H1 (cell line): ENCODE data around the gene POLR2C. TPM values are rescaled to one million over a fixed set of nuclear protein-coding genes. Genes with fewer than 3 reads are reported as not detected.

Experiments
- BCL11A ChIP-seq, 2 experiments: IDR thresholded peaks; one replicate each; pipeline ENCODE4 v1.6.1; 2011; ENCODE audit warnings: low read depth in 2 of 2, low read length in 2 of 2, mild to moderate bottlenecking in 2 of 2
- CHD1 ChIP-seq: IDR thresholded peaks from 2 replicates; pipeline ENCODE4 v1.6.1; 2012; ENCODE audit warnings: low read depth, low read length, improper control_type of control experiment
- CHD2 ChIP-seq: IDR thresholded peaks from 2 replicates; pipeline ENCODE4 v1.6.1; 2012; ENCODE audit warnings: low read length, improper control_type of control experiment
- CTBP2 ChIP-seq: IDR thresholded peaks from 2 replicates; pipeline ENCODE4 v1.7.0; 2011; ENCODE audit warnings: borderline replicate concordance, mild to moderate bottlenecking, moderate library complexity, mixed read lengths, low read length; ENCODE audit not compliant: insufficient read depth, insufficient read length
- EZH2 ChIP-seq: fragments of 200-600 bp; sonication (generic); IDR thresholded peaks from 2 replicates; pipeline ENCODE4 v1.7.1; 2012; ENCODE audit warnings: low read depth, mild to moderate bottlenecking, moderate library complexity, low read length, inconsistent platforms; ENCODE audit not compliant: severe bottlenecking
- GABPA ChIP-seq: IDR thresholded peaks from 2 replicates; pipeline ENCODE4 v1.6.1; 2011; ENCODE audit warnings: mild to moderate bottlenecking, low read length, moderate library complexity, borderline replicate concordance; ENCODE audit not compliant: insufficient read depth
- NANOG ChIP-seq: IDR thresholded peaks from 2 replicates; pipeline ENCODE4 v1.6.1; 2011; ENCODE audit warnings: low read length, low read depth, mild to moderate bottlenecking, inconsistent platforms; ENCODE audit not compliant: insufficient read depth, poor library complexity, severe bottlenecking
- SAP30 ChIP-seq: fragments of 300-600 bp; sonication (generic); IDR thresholded peaks from 2 replicates; pipeline ENCODE4 v1.7.1; 2012; ENCODE audit warnings: low read length, moderate library complexity, mild to moderate bottlenecking, inconsistent platforms; ENCODE audit not compliant: insufficient read depth, insufficient replicate concordance
- polyA plus RNA-seq, 7 experiments: library from polyadenylated mRNA; depleted of rRNA in 3 of 7; stranded (reverse) in 5 of 7; unstranded in 2 of 7; fragments of >200 nt in 5 of 7; fragments of 200-250 nt in 2 of 7; gene quantifications; 1 replicate in 5 of 7; 2 replicates in 1 of 7; 4 replicates in 1 of 7; pipeline versions ENCODE4 v1.2.1 to v1.2.3, GENCODE V29; 2011 to 2013; ENCODE audit warnings: missing spikeins in 2 of 7, mixed read lengths in 2 of 7
- total RNA-seq: library from RNA; stranded (reverse); fragmentation: NEBNext Ultra II Directional; extraction: Animal tissue kit (Norgen Biotek cat#: 25700); gene quantifications from 2 replicates; pipeline ENCODE4 v1.2.1, GENCODE V29; 2021
- TF ChIP-seq, protein P1 (sequence below): fragments of 300-600 bp; sonication (generic); IDR thresholded peaks from 2 replicates; pipeline ENCODE4 v1.7.1; 2012; ENCODE audit warnings: low read length, moderate library complexity, mild to moderate bottlenecking, inconsistent platforms; ENCODE audit not compliant: insufficient replicate concordance

Gene POLR2C
- total and polyA plus RNA-seq, 2 of the 8 experiments (the other 6 are each of a cell fraction or from before 2014, with no cell fraction given) = 72.5 to 132 TPM

DNA sequence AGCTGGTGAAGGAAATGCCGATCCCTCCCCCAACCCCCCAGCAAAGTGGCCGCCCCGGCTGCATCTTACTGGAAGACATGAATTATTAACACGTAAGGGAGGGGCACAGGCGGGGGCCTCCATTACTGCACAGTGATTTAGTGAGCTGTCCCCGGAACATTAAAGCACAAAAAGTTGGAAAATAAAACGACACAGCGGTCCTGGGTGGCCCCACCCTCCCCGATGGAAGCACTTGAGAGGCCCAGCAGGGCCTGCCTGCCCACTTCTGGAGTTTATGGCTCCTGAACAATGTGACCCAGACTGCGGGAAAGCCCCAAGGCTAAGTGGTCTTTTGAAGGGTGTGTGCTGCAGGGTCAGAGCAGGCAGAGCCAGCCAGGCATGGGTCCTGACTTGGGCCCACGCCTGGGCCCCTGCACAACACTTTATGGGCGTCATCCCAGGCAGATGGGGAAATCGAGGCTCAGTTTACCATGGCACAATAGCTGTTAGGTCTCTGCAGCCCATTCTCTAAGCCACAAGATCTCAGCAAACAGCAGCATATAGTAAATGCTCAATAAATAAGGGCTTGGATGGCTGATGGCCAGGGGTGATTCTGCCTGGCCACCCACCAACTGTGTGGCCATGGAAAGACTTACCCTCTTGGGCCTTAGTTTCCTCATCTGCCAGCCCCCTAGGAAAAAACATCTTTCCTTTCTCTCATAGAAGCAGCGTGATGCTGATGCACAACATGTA lies 51.1 kb downstream of the POLR2C start (continued):
- TF ChIP-seq, protein P1, sequence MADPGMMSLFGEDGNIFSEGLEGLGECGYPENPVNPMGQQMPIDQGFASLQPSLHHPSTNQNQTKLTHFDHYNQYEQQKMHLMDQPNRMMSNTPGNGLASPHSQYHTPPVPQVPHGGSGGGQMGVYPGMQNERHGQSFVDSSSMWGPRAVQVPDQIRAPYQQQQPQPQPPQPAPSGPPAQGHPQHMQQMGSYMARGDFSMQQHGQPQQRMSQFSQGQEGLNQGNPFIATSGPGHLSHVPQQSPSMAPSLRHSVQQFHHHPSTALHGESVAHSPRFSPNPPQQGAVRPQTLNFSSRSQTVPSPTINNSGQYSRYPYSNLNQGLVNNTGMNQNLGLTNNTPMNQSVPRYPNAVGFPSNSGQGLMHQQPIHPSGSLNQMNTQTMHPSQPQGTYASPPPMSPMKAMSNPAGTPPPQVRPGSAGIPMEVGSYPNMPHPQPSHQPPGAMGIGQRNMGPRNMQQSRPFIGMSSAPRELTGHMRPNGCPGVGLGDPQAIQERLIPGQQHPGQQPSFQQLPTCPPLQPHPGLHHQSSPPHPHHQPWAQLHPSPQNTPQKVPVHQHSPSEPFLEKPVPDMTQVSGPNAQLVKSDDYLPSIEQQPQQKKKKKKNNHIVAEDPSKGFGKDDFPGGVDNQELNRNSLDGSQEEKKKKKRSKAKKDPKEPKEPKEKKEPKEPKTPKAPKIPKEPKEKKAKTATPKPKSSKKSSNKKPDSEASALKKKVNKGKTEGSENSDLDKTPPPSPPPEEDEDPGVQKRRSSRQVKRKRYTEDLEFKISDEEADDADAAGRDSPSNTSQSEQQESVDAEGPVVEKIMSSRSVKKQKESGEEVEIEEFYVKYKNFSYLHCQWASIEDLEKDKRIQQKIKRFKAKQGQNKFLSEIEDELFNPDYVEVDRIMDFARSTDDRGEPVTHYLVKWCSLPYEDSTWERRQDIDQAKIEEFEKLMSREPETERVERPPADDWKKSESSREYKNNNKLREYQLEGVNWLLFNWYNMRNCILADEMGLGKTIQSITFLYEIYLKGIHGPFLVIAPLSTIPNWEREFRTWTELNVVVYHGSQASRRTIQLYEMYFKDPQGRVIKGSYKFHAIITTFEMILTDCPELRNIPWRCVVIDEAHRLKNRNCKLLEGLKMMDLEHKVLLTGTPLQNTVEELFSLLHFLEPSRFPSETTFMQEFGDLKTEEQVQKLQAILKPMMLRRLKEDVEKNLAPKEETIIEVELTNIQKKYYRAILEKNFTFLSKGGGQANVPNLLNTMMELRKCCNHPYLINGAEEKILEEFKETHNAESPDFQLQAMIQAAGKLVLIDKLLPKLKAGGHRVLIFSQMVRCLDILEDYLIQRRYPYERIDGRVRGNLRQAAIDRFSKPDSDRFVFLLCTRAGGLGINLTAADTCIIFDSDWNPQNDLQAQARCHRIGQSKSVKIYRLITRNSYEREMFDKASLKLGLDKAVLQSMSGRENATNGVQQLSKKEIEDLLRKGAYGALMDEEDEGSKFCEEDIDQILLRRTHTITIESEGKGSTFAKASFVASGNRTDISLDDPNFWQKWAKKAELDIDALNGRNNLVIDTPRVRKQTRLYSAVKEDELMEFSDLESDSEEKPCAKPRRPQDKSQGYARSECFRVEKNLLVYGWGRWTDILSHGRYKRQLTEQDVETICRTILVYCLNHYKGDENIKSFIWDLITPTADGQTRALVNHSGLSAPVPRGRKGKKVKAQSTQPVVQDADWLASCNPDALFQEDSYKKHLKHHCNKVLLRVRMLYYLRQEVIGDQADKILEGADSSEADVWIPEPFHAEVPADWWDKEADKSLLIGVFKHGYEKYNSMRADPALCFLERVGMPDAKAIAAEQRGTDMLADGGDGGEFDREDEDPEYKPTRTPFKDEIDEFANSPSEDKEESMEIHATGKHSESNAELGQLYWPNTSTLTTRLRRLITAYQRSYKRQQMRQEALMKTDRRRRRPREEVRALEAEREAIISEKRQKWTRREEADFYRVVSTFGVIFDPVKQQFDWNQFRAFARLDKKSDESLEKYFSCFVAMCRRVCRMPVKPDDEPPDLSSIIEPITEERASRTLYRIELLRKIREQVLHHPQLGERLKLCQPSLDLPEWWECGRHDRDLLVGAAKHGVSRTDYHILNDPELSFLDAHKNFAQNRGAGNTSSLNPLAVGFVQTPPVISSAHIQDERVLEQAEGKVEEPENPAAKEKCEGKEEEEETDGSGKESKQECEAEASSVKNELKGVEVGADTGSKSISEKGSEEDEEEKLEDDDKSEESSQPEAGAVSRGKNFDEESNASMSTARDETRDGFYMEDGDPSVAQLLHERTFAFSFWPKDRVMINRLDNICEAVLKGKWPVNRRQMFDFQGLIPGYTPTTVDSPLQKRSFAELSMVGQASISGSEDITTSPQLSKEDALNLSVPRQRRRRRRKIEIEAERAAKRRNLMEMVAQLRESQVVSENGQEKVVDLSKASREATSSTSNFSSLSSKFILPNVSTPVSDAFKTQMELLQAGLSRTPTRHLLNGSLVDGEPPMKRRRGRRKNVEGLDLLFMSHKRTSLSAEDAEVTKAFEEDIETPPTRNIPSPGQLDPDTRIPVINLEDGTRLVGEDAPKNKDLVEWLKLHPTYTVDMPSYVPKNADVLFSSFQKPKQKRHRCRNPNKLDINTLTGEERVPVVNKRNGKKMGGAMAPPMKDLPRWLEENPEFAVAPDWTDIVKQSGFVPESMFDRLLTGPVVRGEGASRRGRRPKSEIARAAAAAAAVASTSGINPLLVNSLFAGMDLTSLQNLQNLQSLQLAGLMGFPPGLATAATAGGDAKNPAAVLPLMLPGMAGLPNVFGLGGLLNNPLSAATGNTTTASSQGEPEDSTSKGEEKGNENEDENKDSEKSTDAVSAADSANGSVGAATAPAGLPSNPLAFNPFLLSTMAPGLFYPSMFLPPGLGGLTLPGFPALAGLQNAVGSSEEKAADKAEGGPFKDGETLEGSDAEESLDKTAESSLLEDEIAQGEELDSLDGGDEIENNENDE = no peak
- TF ChIP-seq EZH2 (no peak), SAP30 (no peak), CHD2 (no peak), CHD1 (no peak), GABPA (no peak), CTBP2 (no peak), NANOG (no peak), BCL11A (IDR thresholded peaks at IDR 0.05; ENCODE audit: low read depth in 2 of 2, low read length in 2 of 2) (no peak)
